Measurements from ENCODE around the gene POLDIP2.

Gene POLDIP2

DNA sequence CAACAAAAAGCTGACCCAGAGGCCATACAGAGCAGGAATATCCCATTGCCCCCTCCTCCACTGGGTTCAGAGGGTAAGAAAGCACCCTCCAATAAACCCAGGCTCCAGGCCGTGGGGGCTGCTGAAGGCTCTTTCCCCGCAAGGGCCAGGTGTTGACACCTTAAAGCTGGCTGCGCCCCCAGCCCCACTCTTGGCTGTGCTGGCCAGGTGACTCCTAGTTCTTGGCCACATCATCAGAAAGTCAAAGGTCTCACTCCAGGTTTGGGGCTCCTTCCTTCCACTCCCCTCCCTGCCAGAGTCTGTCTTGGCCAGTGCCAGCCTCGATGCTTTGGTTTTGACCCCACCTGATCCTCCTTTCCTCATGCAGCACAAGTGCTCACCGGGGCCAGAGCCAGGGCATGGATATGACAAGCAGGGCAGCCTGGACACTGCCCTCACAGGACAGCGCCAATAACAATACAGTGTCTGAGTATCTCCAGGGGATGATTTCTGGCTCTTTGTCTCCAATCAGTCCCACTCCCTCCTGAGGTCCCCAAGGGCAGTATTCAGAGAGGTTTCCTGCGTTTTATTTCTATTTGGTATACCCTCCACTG, 40.5 kb upstream of the POLDIP2 start:
- H3K79me2 ChIP-seq (ENCODE audit: low read length): no peaks in the 10 kb centered on the region
- H3K27ac ChIP-seq (ENCODE audit: low read length): no peak overlapping the region
- no peak overlapping the region for H3K4me3 ChIP-seq (ENCODE audit: low read length)
- H4K20me1 ChIP-seq (ENCODE audit: insufficient read depth, low read length): no peaks in the 10 kb centered on the region
- H3K9me2 ChIP-seq (replicated peaks; ENCODE audit: insufficient read depth, low read length): no peaks in the 10 kb centered on the region
- H3K9me3 ChIP-seq (replicated peaks; ENCODE audit: insufficient read depth, low read length): no peaks in the 10 kb centered on the region
- no peaks in the 10 kb centered on the region for H3K36me3 ChIP-seq (replicated peaks; ENCODE audit: insufficient read depth, low read length)
- no peak overlapping the region for H3K9ac ChIP-seq (ENCODE audit: low read length)
- no peaks in the 10 kb centered on the region for H3K27me3 ChIP-seq (replicated peaks; ENCODE audit: insufficient read depth, low read length)
- DNase-seq: no peak
- no peak overlapping the region for H2AFZ ChIP-seq (ENCODE audit: low read length)
- no peaks in the 10 kb centered on the region for H3F3A ChIP-seq (ENCODE audit: insufficient read depth, low read length)
- TF ChIP-seq EZH2 (optimal IDR thresholded peaks at IDR 0.05; ENCODE audit: low read depth, low read length): no peak
- TF ChIP-seq, protein P1, sequence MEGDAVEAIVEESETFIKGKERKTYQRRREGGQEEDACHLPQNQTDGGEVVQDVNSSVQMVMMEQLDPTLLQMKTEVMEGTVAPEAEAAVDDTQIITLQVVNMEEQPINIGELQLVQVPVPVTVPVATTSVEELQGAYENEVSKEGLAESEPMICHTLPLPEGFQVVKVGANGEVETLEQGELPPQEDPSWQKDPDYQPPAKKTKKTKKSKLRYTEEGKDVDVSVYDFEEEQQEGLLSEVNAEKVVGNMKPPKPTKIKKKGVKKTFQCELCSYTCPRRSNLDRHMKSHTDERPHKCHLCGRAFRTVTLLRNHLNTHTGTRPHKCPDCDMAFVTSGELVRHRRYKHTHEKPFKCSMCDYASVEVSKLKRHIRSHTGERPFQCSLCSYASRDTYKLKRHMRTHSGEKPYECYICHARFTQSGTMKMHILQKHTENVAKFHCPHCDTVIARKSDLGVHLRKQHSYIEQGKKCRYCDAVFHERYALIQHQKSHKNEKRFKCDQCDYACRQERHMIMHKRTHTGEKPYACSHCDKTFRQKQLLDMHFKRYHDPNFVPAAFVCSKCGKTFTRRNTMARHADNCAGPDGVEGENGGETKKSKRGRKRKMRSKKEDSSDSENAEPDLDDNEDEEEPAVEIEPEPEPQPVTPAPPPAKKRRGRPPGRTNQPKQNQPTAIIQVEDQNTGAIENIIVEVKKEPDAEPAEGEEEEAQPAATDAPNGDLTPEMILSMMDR (IDR thresholded peaks at IDR 0.05; ENCODE audit: low read length): no peak
- TF ChIP-seq EZH2phosphoT487 (IDR thresholded peaks at IDR 0.05; ENCODE audit: low read length): no peak
- no peaks in the 10 kb centered on the region for H3K4me1 ChIP-seq (ENCODE audit: low read length)
- H3K4me2 ChIP-seq (ENCODE audit: low read depth, low read length): no peak overlapping the region

DNA sequence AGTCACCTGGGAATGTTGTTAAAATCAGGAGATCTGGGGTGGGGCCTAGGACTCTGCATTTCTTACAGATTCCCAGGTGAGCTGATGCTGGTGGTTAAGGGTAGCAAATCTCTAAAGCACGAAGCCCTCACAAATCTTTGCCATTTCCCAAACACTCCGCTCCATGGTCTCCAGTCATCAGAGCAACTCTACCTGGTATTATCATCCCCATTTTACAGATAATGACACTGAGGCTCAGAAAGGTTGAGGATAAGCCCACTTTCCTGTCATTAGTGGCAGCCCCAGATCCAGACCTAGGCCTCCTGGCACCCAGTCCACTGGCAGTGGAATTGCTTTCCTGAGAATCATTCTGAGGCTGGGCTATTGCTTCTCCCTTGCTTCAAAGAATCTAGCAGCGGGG, 39.9 kb upstream of the POLDIP2 start:
- Histone ChIP-seq H3K9ac (ENCODE audit: low read length) (no peak overlapping the region), H3K4me3 (ENCODE audit: low read length) (no peak overlapping the region), H3K27me3 (replicated peaks; ENCODE audit: insufficient read depth, low read length) (no peaks in the 10 kb centered on the region), H3K79me2 (ENCODE audit: low read length) (no peaks in the 10 kb centered on the region), H3K36me3 (replicated peaks; ENCODE audit: insufficient read depth, low read length) (no peaks in the 10 kb centered on the region), H3K9me2 (replicated peaks; ENCODE audit: insufficient read depth, low read length) (no peaks in the 10 kb centered on the region), H3F3A (ENCODE audit: insufficient read depth, low read length) (no peaks in the 10 kb centered on the region), H4K20me1 (ENCODE audit: insufficient read depth, low read length) (no peaks in the 10 kb centered on the region), H3K4me1 (ENCODE audit: low read length) (no peaks in the 10 kb centered on the region), H3K27ac (ENCODE audit: low read length) (no peak overlapping the region), H2AFZ (ENCODE audit: low read length) (no peak overlapping the region), H3K9me3 (replicated peaks; ENCODE audit: insufficient read depth, low read length) (no peaks in the 10 kb centered on the region), H3K4me2 (ENCODE audit: low read depth, low read length) (no peak overlapping the region)
- TF ChIP-seq, protein P1 (IDR thresholded peaks at IDR 0.05; ENCODE audit: low read length): no peak
- TF ChIP-seq EZH2phosphoT487 (IDR thresholded peaks at IDR 0.05; ENCODE audit: low read length) (no peak), EZH2 (optimal IDR thresholded peaks at IDR 0.05; ENCODE audit: low read depth, low read length) (no peak)
- DNase-seq: no peak

DNA sequence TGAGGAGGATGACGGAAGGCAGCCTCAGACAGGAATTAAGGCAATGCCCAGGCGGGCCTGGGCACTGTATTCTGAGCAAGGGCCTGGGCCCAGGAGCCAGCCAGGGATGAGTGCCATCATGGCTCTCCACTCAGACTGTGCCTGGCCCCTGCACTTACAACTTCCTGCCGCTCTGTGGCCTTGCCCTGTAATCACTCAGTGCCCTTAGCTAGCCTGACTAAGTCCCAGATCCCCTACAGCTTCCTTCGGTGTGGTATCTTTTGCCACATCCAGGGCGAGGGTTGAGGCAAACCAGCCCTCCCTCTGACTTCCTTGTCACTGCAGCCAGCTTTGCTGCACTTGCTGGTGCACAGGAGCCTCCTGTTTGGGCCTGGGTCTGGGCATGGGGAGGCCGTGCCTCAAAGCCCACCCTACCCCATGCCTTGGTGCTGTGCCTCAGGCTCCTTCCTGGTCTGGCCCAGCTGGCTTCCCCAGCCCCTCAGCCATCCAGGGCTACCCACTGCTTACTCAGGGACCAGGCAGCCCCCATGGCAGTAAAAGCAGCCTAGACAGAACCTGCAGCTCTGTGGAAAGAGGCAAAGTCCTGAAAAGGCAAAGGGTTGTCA, 39.4 kb upstream of the POLDIP2 start:
- Histone ChIP-seq H3K36me3 (replicated peaks; ENCODE audit: insufficient read depth, low read length) (no peaks in the 10 kb centered on the region), H3K27ac (ENCODE audit: low read length) (no peak overlapping the region), H3F3A (ENCODE audit: insufficient read depth, low read length) (no peaks in the 10 kb centered on the region), H3K79me2 (ENCODE audit: low read length) (no peaks in the 10 kb centered on the region), H3K4me2 (ENCODE audit: low read depth, low read length) (no peak overlapping the region), H3K4me3 (ENCODE audit: low read length) (no peak overlapping the region), H2AFZ (ENCODE audit: low read length) (no peak overlapping the region), H3K9me2 (replicated peaks; ENCODE audit: insufficient read depth, low read length) (no peaks in the 10 kb centered on the region), H3K9ac (ENCODE audit: low read length) (no peak overlapping the region), H3K4me1 (ENCODE audit: low read length) (no peaks in the 10 kb centered on the region), H3K27me3 (replicated peaks; ENCODE audit: insufficient read depth, low read length) (no peaks in the 10 kb centered on the region), H4K20me1 (ENCODE audit: insufficient read depth, low read length) (no peaks in the 10 kb centered on the region), H3K9me3 (replicated peaks; ENCODE audit: insufficient read depth, low read length) (no peaks in the 10 kb centered on the region)
- DNase-seq: no peak
- TF ChIP-seq EZH2 (optimal IDR thresholded peaks at IDR 0.05; ENCODE audit: low read depth, low read length) (no peak), EZH2phosphoT487 (IDR thresholded peaks at IDR 0.05; ENCODE audit: low read length) (no peak)
- TF ChIP-seq, protein P1 (IDR thresholded peaks at IDR 0.05; ENCODE audit: low read length): no peak
